DND-41 (cell line): Measurements from ENCODE around the gene SERINC5.
A peak's percentile ranks its signal among the peaks of the same experiment; 100 is the strongest.

Experiments used
- ATAC-seq: fragments of 200-7000 bp; cut with Tn5 transposase; 3 replicates; pipeline ENCODE4 v1.9.1; 2021; ENCODE audit warnings: low read depth; ENCODE audit not compliant: insufficient read depth
- DNase-seq: peaks from one replicate; pipeline ENCODE4 v3.0.0-alpha.2; 2020
- H2AFZ ChIP-seq: 2 replicates; pipeline ENCODE4 v1.6.0; 2012; ENCODE audit warnings: low read depth, low read length
- H3K27ac ChIP-seq: 2 replicates; pipeline ENCODE4 v1.5.1; 2012; ENCODE audit warnings: low read length, inconsistent platforms
- H3K27me3 ChIP-seq: fragments of 200-600 bp; sonication (generic); 2 replicates; pipeline ENCODE4 v1.6.0; 2012; ENCODE audit warnings: low read length, mild to moderate bottlenecking, inconsistent platforms; ENCODE audit not compliant: insufficient read depth, poor library complexity
- H3K36me3 ChIP-seq: 2 replicates; pipeline ENCODE4 v1.5.1; 2012; ENCODE audit warnings: low read length, inconsistent platforms; ENCODE audit not compliant: insufficient read depth
- H3K4me1 ChIP-seq: 2 replicates; pipeline ENCODE4 v1.5.1; 2012; ENCODE audit warnings: mild to moderate bottlenecking, low read length; ENCODE audit not compliant: insufficient read depth
- H3K4me2 ChIP-seq: 2 replicates; pipeline ENCODE4 v1.6.0; 2012; ENCODE audit warnings: mild to moderate bottlenecking, moderate library complexity, low read length, inconsistent platforms; ENCODE audit not compliant: insufficient read depth
- H3K4me3 ChIP-seq, 2 experiments: fragments of 200-600 bp in 1 of 2; shearing (Covaris generic) in 1 of 2; 2 replicates each; pipeline ENCODE4 v1.5.1; 2012 to 2016; ENCODE audit warnings: inconsistent platforms in 2 of 2, low read length in 2 of 2, mild to moderate bottlenecking in 2 of 2, low read depth in 1 of 2, moderate library complexity in 1 of 2
- H3K79me2 ChIP-seq: 2 replicates; pipeline ENCODE4 v1.6.0; 2012; ENCODE audit warnings: low read length, inconsistent platforms; ENCODE audit not compliant: insufficient read depth
- H3K9ac ChIP-seq: 2 replicates; pipeline ENCODE4 v1.6.0; 2012; ENCODE audit warnings: low read depth, mild to moderate bottlenecking, inconsistent platforms, low read length, moderate library complexity
- H3K9me3 ChIP-seq: 2 replicates; pipeline ENCODE4 v1.5.1; 2012; ENCODE audit warnings: low read length, moderate library complexity, mild to moderate bottlenecking, inconsistent platforms; ENCODE audit not compliant: insufficient read depth, severe bottlenecking
- H4K20me1 ChIP-seq: 2 replicates; pipeline ENCODE4 v1.6.0; 2012; ENCODE audit warnings: low read length; ENCODE audit not compliant: insufficient read depth
- CTCF ChIP-seq: IDR thresholded peaks from 2 replicates; pipeline ENCODE4 v1.5.1; 2012; ENCODE audit warnings: borderline replicate concordance, low read length, moderate library complexity, mild to moderate bottlenecking; ENCODE audit not compliant: poor library complexity, severe bottlenecking; ENCODE audit errors: extremely low read depth
- EZH2 ChIP-seq: IDR thresholded peaks from 3 replicates; pipeline ENCODE4 v1.6.1; 2012; ENCODE audit warnings: borderline replicate concordance, low read depth, mild to moderate bottlenecking, moderate library complexity, low read length, inconsistent platforms; ENCODE audit not compliant: severe bottlenecking

The SERINC5 gene

GRCh38 chr5:80119372-80119771 lies 136.5 kb downstream of the SERINC5 start:
- H3K4me3 ChIP-seq, result no peak overlapping the region
- ATAC-seq, result no peak
- peaks cover 6% of the 10 kb centered on the region for H3K9me3 ChIP-seq
- H4K20me1 ChIP-seq, result no peaks in the 10 kb centered on the region
- peaks cover 5% of the 10 kb centered on the region; the same call in 1 of the 2 replicates for H3K4me1 ChIP-seq
- TF ChIP-seq EZH2 (no peak), CTCF (no peak)
- H3K27me3 ChIP-seq, result no peaks in the 10 kb centered on the region
- H3K4me2 ChIP-seq, result no peak overlapping the region
- H2AFZ ChIP-seq, result no peak overlapping the region
- H3K36me3 ChIP-seq, result no peaks in the 10 kb centered on the region
- no peak overlapping the region for H3K27ac ChIP-seq
- H3K9ac ChIP-seq, result no peak overlapping the region
- no peak for DNase-seq
- H3K79me2 ChIP-seq, result no peaks in the 10 kb centered on the region

GRCh38 chr5:80117446-80117845 lies 138.4 kb downstream of the SERINC5 start:
- H3K9ac ChIP-seq, result no peak overlapping the region
- H3K9me3 ChIP-seq, result peaks cover 9% of the 10 kb centered on the region
- H3K27ac ChIP-seq, result no peak overlapping the region
- H3K4me1 ChIP-seq, result peaks cover 5% of the 10 kb centered on the region; the same call in 1 of the 2 replicates
- H2AFZ ChIP-seq, result no peak overlapping the region
- peak; percentile 82 for ATAC-seq
- no peak for TF ChIP-seq EZH2
- no peak for TF ChIP-seq CTCF
- H3K4me3 ChIP-seq, result no peak overlapping the region
- no peaks in the 10 kb centered on the region for H3K36me3 ChIP-seq
- peak; percentile 20 for DNase-seq
- no peaks in the 10 kb centered on the region for H3K27me3 ChIP-seq
- H3K4me2 ChIP-seq, result no peak overlapping the region
- H3K79me2 ChIP-seq, result no peaks in the 10 kb centered on the region
- H4K20me1 ChIP-seq, result no peaks in the 10 kb centered on the region

GRCh38 chr5:80116465-80116864 lies 139.4 kb downstream of the SERINC5 start:
- Histone ChIP-seq H3K79me2 (no peaks in the 10 kb centered on the region), H3K4me3 (no peak overlapping the region), H4K20me1 (no peaks in the 10 kb centered on the region), H3K4me2 (no peak overlapping the region), H3K27me3 (no peaks in the 10 kb centered on the region), H3K9ac (no peak overlapping the region), H2AFZ (no peak overlapping the region), H3K9me3 (peaks cover 9% of the 10 kb centered on the region), H3K4me1 (peaks cover 5% of the 10 kb centered on the region; the same call in 1 of the 2 replicates), H3K27ac (no peak overlapping the region), H3K36me3 (no peaks in the 10 kb centered on the region)
- TF ChIP-seq CTCF, result no peak
- no peak for TF ChIP-seq EZH2
- no peak for ATAC-seq
- DNase-seq, result no peak

- H3K79me2 ChIP-seq, result no peaks in the 10 kb centered on the region
- H3K9me3 ChIP-seq, result peaks cover 9% of the 10 kb centered on the region
- H3K27me3 ChIP-seq, result no peaks in the 10 kb centered on the region
- ATAC-seq, result no peak
- H3K4me1 ChIP-seq, result peaks cover 5% of the 10 kb centered on the region; the same call in 1 of the 2 replicates
- H3K9ac ChIP-seq, result no peak overlapping the region
- no peak overlapping the region for H3K27ac ChIP-seq
- H4K20me1 ChIP-seq, result no peaks in the 10 kb centered on the region
- H3K4me3 ChIP-seq, result no peak overlapping the region
- no peaks in the 10 kb centered on the region for H3K36me3 ChIP-seq
- no peak overlapping the region for H2AFZ ChIP-seq
- no peak overlapping the region for H3K4me2 ChIP-seq
- DNase-seq, result no peak
- TF ChIP-seq EZH2 (no peak), CTCF (no peak)
Measured at GRCh38 chr5:80116000-80116399, 139.8 kb downstream of the SERINC5 start.
